EH (cell line): ENCODE results near the gene FN3K.

Source experiments
- DNase-seq: peaks from one replicate; pipeline ENCODE4 v3.0.0-alpha.2; 2015; ENCODE audit warnings: low read depth

FN3K gene

GRCh38 chr17:82703935-82704865 is 31.2 kb upstream of the FN3K start:
- DNase-seq: no peak

GRCh38 chr17:82704886-82705285 is 30.5 kb upstream of the FN3K start:
- DNase-seq: no peak

GRCh38 chr17:82705756-82706155 is 29.7 kb upstream of the FN3K start:
- DNase-seq: no peak

- no peak for DNase-seq
Measured at GRCh38 chr17:82709024-82709675, 26.3 kb upstream of the FN3K start.

GRCh38 chr17:82709676-82710498 is 25.5 kb upstream of the FN3K start:
- no peak for DNase-seq

GRCh38 chr17:82710499-82711232 is 24.7 kb upstream of the FN3K start:
- DNase-seq: no peak

GRCh38 chr17:82713071-82713723 is 22.2 kb upstream of the FN3K start:
- no peak for DNase-seq

- peak; percentile 91 for DNase-seq
Measured at GRCh38 chr17:82716203-82717010, 19.0 kb upstream of the FN3K start, which contains the start of gene FN3KRP. FN3KRP (plus strand) TSS chr17:82716706; CDS start chr17:82716756, 50 bp downstream.

GRCh38 chr17:82718986-82719685 is 16.3 kb upstream of the FN3K start:
- no peak for DNase-seq

- no peak for DNase-seq
Measured at GRCh38 chr17:82720204-82720603, 15.2 kb upstream of the FN3K start.

GRCh38 chr17:82722341-82723013 is 12.9 kb upstream of the FN3K start:
- no peak for DNase-seq

GRCh38 chr17:82723169-82723807 is 12.1 kb upstream of the FN3K start:
- no peak for DNase-seq

GRCh38 chr17:82726427-82726826 is 9.0 kb upstream of the FN3K start:
- DNase-seq: no peak

GRCh38 chr17:82729479-82730260 is 5.7 kb upstream of the FN3K start:
- no peak for DNase-seq

GRCh38 chr17:82732118-82732743 is 3.2 kb upstream of the FN3K start:
- DNase-seq: no peak

GRCh38 chr17:82736511-82737185 is 1.2 kb downstream of the FN3K start:
- no peak for DNase-seq
